SK-N-MC (cell line): ENCODE data around the gene MYD88.

Experiments used
- EZH2 ChIP-seq: fragments of 200-600 bp; sonication (generic); IDR thresholded peaks from one replicate; pipeline ENCODE4 v1.6.1; 2017; ENCODE audit warnings: antibody characterized with exemption
- POLR2AphosphoS5 ChIP-seq: IDR thresholded peaks from 2 replicates; pipeline ENCODE4 v1.6.1; 2012; ENCODE audit warnings: mild to moderate bottlenecking, low read depth, low read length, borderline replicate concordance

DNA sequence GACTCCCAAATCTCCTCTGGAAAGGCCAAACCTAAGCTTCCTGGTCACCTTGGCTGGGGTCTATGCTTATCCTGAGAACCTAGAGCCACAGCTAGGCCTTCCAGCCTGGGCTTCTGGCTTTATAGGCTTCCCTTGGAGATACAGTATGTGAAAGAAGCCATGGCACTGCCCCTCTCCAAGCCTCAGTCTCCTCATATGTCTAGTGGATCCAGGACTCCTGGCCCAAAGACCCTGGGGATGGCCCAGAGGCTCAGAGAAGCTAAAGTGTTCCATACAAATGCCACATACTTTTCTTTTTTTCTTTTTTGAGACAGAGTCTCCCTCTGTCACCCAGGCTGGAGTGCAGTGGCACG is 10.2 kb upstream of the MYD88 start:
- TF ChIP-seq POLR2AphosphoS5 = no peak
- TF ChIP-seq EZH2 = no peak
